A549 (cell line): Measurements from ENCODE around the gene ASB2. TPM values are rescaled to one million over a fixed set of nuclear protein-coding genes. Genes with fewer than 3 reads are reported as not detected.

Experiments
- ATAC-seq, 2 experiments: fragments of 200-7000 bp in 1 of 2; fragments of >200 bp in 1 of 2; cut with Nextera tagmentation in 1 of 2; cut with Tn5 transposase in 1 of 2; 3 replicates each; pipeline versions ENCODE4 v1.8.0 to v1.9.1; 2018 to 2020; ENCODE audit warnings: mild to moderate bottlenecking in 1 of 2, moderate library complexity in 1 of 2
- CTCF ChIA-PET: fragments of 300-600 bp; sonication (Branson Sonifier 250); formaldehyde crosslinking; extraction: SDS; loops from one replicate; lab custom pipeline; 2021; ENCODE audit warnings: antibody characterized with exemption, inconsistent platforms; lab: Yijun Ruan, JAX
- POLR2A ChIA-PET: fragments of 350-600 bp; formaldehyde crosslinking; extraction: SDS; loops from one replicate; lab custom pipeline; 2021; ENCODE audit warnings: antibody characterized with exemption, inconsistent platforms; lab: Yijun Ruan, JAX
- DNase-seq, 2 experiments: peaks; one replicate each; pipeline versions ENCODE4 v3.0.0 to v3.0.0-alpha.2; 2011 to 2016; ENCODE audit warnings: low read depth in 1 of 2, low spot score in 1 of 2
- FAIRE-seq: peaks from 2 replicates; lab custom pipeline; 2011; peaks lifted over from hg19 to GRCh38; lab: Jason Lieb, UNC
- H3K27ac ChIP-seq, 2 experiments: fragments of >200 bp; sonication (Bioruptor Twin); formaldehyde crosslinking; 3 replicates each; pipeline ENCODE4 v1.5.1; 2016 to 2017
- H3K4me1 ChIP-seq: fragments of >200 bp; sonication (Bioruptor Twin); formaldehyde crosslinking; 3 replicates; pipeline ENCODE4 v1.6.1; 2016
- H3K4me2 ChIP-seq: fragments of >200 bp; sonication (Bioruptor Twin); formaldehyde crosslinking; 3 replicates; pipeline ENCODE4 v1.6.1; 2016
- H3K4me3 ChIP-seq: fragments of >200 bp; sonication (Bioruptor Twin); formaldehyde crosslinking; 3 replicates; pipeline ENCODE4 v1.5.1; 2016
- H3K9me3 ChIP-seq: fragments of >200 bp; sonication (Bioruptor Twin); formaldehyde crosslinking; 3 replicates; pipeline ENCODE4 v1.6.1; 2016
- CBX2 ChIP-seq: fragments of 200-600 bp; sonication (generic); IDR thresholded peaks from 2 replicates; pipeline ENCODE4 v1.6.1; 2016; ENCODE audit warnings: low read depth, mild to moderate bottlenecking, borderline replicate concordance
- CBX8 ChIP-seq: fragments of 200-600 bp; sonication (generic); IDR thresholded peaks from 2 replicates; pipeline ENCODE4 v1.6.1; 2016
- EHMT2 ChIP-seq: fragments of 200-600 bp; sonication (generic); IDR thresholded peaks from 2 replicates; pipeline ENCODE4 v1.6.1; 2016; ENCODE audit warnings: antibody characterized with exemption, low read depth, mild to moderate bottlenecking, moderate library complexity
- EP300 ChIP-seq, 2 experiments: fragments of >200 bp; sonication (Bioruptor Twin); formaldehyde crosslinking; IDR thresholded peaks; 2 replicates in 1 of 2; 3 replicates in 1 of 2; pipeline ENCODE4 v1.6.1; 2016 to 2017
- GATA3 ChIP-seq: IDR thresholded peaks from 2 replicates; pipeline ENCODE4 v1.6.1; 2012; ENCODE audit warnings: borderline replicate concordance
- HOXA7 ChIP-seq: fragments of 250-450 bp; sonication (Bioruptor Pico); IDR thresholded peaks from 2 replicates; pipeline ENCODE4 v1.5.0; 2020; ENCODE audit warnings: mild to moderate bottlenecking, moderate library complexity
- HOXB5 ChIP-seq: fragments of 250-450 bp; sonication (Bioruptor Pico); IDR thresholded peaks from 2 replicates; pipeline ENCODE4 v1.5.0; 2020; ENCODE audit warnings: mild to moderate bottlenecking, moderate library complexity
- JUN ChIP-seq, 2 experiments: fragments of >200 bp; sonication (Bioruptor Twin); formaldehyde crosslinking; IDR thresholded peaks; 2 replicates in 1 of 2; 3 replicates in 1 of 2; pipeline ENCODE4 v1.6.1; 2016 to 2017
- KDM1A ChIP-seq: fragments of 200-600 bp; sonication (generic); IDR thresholded peaks from 2 replicates; pipeline ENCODE4 v1.6.1; 2016; ENCODE audit warnings: low read depth, mild to moderate bottlenecking
- KDM5A ChIP-seq: fragments of 200-600 bp; sonication (generic); IDR thresholded peaks from 2 replicates; pipeline ENCODE4 v1.6.1; 2016; ENCODE audit warnings: antibody characterized with exemption, mild to moderate bottlenecking
- MAZ ChIP-seq: fragments of 150-350 bp; IDR thresholded peaks from 2 replicates; pipeline ENCODE4 v1.6.1; 2014; ENCODE audit warnings: antibody characterized with exemption, low read depth, low read length, borderline replicate concordance
- PHF8 ChIP-seq: fragments of 200-600 bp; sonication (generic); IDR thresholded peaks from 2 replicates; pipeline ENCODE4 v1.6.1; 2016; ENCODE audit warnings: low read depth, mild to moderate bottlenecking, antibody characterized with exemption, moderate library complexity, borderline replicate concordance
- RNF2 ChIP-seq: fragments of 200-600 bp; sonication (generic); IDR thresholded peaks from 2 replicates; pipeline ENCODE4 v1.6.1; 2016; ENCODE audit warnings: low read depth, mild to moderate bottlenecking, antibody characterized with exemption, moderate library complexity, borderline replicate concordance
- ZC3H11A ChIP-seq: fragments of 450-650 bp; IDR thresholded peaks from 2 replicates; pipeline ENCODE4 v1.6.1; 2014; ENCODE audit warnings: antibody characterized with exemption, mild to moderate bottlenecking
- ZNF302 ChIP-seq: fragments of 250-450 bp; sonication (Bioruptor Pico); IDR thresholded peaks from 2 replicates; pipeline ENCODE4 v1.9.0; 2021; ENCODE audit warnings: inconsistent platforms, mild to moderate bottlenecking, moderate library complexity
- ZSCAN20 ChIP-seq: fragments of 250-450 bp; sonication (Bioruptor Pico); IDR thresholded peaks from 2 replicates; pipeline ENCODE4 v1.8.0; 2022; ENCODE audit warnings: mild to moderate bottlenecking, moderate library complexity
- WGBS: methylation state at CpG from one replicate; pipeline ENCODE4 v1.1.6; 2017; ENCODE audit errors: missing lambda C conversion rate; 5-methylcytosine and 5-hydroxymethylcytosine counted together
- polyA plus RNA-seq, 4 experiments: library from polyadenylated mRNA; depleted of rRNA in 3 of 4; stranded (reverse); fragments of >200 nt; fragmentation: RNase III in 1 of 4; extraction: RNeasy Plus Mini Kit Qiagen cat#74134 plus additional on column Dnase treatment in 1 of 4; gene quantifications; 2 replicates in 3 of 4; 3 replicates in 1 of 4; pipeline ENCODE4 v1.2.3, GENCODE V29; 2011 to 2017
- TF ChIP-seq, protein P1 (sequence below): fragments of >200 bp; sonication (Bioruptor Twin); formaldehyde crosslinking; IDR thresholded peaks from 3 replicates; pipeline ENCODE4 v1.5.1; 2016
- TF ChIP-seq, protein P2 (sequence below): fragments of 200-600 bp; sonication (generic); IDR thresholded peaks from 2 replicates; pipeline ENCODE4 v1.6.1; 2016; ENCODE audit warnings: antibody characterized with exemption, mild to moderate bottlenecking, moderate library complexity
- TF ChIP-seq, protein P3 (sequence below): fragments of >200 bp; sonication (Bioruptor Twin); formaldehyde crosslinking; IDR thresholded peaks from 3 replicates; pipeline ENCODE4 v1.6.1; 2016

The ASB2 gene
- polyA plus RNA-seq, 2 of the 4 experiments (the other 2 are of a cell fraction): 0.03 to 0.10 TPM

DNA sequence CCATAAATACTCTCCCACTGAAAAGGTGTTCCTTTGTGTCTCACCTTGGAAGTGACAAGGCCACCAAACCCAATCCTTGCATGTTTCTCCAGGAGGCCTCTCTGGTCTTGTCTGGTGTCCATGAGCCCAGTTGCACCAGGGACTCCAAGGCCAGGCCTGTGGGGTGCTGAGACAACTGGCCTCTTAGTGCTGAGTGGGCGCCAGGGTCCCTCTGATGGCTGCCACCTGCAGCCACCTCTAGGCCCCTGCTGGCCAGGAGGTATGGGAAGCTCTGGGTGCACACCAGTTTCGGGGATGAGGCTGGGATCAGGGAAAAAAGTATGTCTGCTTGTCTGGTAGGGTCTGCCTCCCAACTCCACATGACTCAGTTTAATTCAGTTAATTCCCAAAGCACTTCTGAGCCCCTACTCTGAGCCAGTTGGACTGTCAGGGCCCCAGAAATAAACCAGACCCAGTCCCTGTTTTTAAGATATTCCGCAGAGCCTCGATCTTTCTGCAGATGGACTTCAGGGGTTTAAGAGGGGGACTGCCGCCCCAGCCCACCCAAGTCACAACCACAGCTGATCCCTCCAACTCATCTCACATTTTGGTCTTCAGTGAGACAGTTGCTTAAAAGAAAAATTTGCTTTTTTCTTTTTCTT lies 64.3 kb downstream of the ASB2 start:
- H3K4me1 ChIP-seq: no peaks in the 10 kb centered on the region
- H3K4me2 ChIP-seq: no peak overlapping the region
- FAIRE-seq (no peak), ATAC-seq (no peak), DNase-seq (no peak)
- ChIA-PET CTCF (interaction anchor here (0.7 to 1.4 kb wide), 2 partner anchors 9 to 13 kb away, joined by 3 to 5 read pairs; no protein-coding TSS in a partner anchor), POLR2A (no interaction called here)
- WGBS: 37% methylated on average over 5 of the region's 5 CpGs
- no peaks in the 10 kb centered on the region; the same call in 2 of the 3 replicates for H3K9me3 ChIP-seq
- no peak for TF ChIP-seq GATA3
- no peak for TF ChIP-seq ZC3H11A
- TF ChIP-seq, protein P1, sequence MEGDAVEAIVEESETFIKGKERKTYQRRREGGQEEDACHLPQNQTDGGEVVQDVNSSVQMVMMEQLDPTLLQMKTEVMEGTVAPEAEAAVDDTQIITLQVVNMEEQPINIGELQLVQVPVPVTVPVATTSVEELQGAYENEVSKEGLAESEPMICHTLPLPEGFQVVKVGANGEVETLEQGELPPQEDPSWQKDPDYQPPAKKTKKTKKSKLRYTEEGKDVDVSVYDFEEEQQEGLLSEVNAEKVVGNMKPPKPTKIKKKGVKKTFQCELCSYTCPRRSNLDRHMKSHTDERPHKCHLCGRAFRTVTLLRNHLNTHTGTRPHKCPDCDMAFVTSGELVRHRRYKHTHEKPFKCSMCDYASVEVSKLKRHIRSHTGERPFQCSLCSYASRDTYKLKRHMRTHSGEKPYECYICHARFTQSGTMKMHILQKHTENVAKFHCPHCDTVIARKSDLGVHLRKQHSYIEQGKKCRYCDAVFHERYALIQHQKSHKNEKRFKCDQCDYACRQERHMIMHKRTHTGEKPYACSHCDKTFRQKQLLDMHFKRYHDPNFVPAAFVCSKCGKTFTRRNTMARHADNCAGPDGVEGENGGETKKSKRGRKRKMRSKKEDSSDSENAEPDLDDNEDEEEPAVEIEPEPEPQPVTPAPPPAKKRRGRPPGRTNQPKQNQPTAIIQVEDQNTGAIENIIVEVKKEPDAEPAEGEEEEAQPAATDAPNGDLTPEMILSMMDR: no peak
- no peak for TF ChIP-seq PHF8
- TF ChIP-seq, protein P2, sequence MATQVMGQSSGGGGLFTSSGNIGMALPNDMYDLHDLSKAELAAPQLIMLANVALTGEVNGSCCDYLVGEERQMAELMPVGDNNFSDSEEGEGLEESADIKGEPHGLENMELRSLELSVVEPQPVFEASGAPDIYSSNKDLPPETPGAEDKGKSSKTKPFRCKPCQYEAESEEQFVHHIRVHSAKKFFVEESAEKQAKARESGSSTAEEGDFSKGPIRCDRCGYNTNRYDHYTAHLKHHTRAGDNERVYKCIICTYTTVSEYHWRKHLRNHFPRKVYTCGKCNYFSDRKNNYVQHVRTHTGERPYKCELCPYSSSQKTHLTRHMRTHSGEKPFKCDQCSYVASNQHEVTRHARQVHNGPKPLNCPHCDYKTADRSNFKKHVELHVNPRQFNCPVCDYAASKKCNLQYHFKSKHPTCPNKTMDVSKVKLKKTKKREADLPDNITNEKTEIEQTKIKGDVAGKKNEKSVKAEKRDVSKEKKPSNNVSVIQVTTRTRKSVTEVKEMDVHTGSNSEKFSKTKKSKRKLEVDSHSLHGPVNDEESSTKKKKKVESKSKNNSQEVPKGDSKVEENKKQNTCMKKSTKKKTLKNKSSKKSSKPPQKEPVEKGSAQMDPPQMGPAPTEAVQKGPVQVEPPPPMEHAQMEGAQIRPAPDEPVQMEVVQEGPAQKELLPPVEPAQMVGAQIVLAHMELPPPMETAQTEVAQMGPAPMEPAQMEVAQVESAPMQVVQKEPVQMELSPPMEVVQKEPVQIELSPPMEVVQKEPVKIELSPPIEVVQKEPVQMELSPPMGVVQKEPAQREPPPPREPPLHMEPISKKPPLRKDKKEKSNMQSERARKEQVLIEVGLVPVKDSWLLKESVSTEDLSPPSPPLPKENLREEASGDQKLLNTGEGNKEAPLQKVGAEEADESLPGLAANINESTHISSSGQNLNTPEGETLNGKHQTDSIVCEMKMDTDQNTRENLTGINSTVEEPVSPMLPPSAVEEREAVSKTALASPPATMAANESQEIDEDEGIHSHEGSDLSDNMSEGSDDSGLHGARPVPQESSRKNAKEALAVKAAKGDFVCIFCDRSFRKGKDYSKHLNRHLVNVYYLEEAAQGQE: no peak
- TF ChIP-seq KDM1A: no peak
- TF ChIP-seq CBX2: no peak
- TF ChIP-seq ZSCAN20: no peak
- TF ChIP-seq EP300 (IDR thresholded peaks at IDR 0.05): no peak
- TF ChIP-seq, protein P3, sequence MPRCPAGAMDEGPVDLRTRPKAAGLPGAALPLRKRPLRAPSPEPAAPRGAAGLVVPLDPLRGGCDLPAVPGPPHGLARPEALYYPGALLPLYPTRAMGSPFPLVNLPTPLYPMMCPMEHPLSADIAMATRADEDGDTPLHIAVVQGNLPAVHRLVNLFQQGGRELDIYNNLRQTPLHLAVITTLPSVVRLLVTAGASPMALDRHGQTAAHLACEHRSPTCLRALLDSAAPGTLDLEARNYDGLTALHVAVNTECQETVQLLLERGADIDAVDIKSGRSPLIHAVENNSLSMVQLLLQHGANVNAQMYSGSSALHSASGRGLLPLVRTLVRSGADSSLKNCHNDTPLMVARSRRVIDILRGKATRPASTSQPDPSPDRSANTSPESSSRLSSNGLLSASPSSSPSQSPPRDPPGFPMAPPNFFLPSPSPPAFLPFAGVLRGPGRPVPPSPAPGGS: no peak
- TF ChIP-seq CBX8: no peak
- TF ChIP-seq EHMT2: no peak
- TF ChIP-seq JUN (IDR thresholded peaks at IDR 0.05): no peak
- H3K27ac ChIP-seq: no peak overlapping the region
- no peak overlapping the region for H3K4me3 ChIP-seq

DNA sequence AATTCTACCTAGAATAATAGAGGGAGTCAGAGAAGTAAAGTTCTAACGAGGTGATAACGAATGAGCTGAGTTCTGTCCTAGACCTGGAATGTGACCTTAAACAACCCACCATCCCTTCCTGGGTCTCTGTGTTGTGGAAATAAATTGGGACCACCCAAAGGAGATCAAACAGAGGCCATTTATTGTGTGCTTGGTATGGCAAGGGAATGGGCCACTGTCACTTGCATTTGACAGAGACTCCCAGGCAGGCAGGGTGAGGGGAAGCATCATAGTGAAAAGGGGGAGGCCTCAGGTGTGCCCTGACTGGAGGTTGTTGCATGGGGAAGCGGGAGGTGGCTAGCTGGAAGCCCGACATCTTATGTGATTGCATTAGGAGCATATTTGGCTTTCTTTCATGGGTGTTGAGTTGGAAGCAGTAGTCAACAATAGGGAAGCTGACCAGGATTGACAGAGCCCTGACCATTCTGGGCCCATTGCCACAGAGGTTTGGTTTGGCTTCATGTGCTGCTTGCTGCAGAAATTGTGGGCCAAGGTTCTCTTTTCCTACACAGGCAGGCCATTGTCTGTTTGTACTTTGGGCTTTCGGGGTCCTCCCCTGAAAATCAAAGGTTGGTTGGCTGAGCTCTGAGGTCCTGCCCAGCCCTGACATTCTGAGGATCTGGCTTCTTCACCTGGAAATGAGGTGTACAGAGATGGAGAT lies 66.8 kb downstream of the ASB2 start:
- TF ChIP-seq HOXA7 (CRISPR knock-in tag) (no peak), ZC3H11A (no peak), JUN (IDR thresholded peaks at IDR 0.05) (no peak), KDM5A (no peak), ZNF302 (CRISPR knock-in tag) (no peak), EHMT2 (no peak), MAZ (no peak), RNF2 (no peak), HOXB5 (CRISPR knock-in tag) (no peak), CBX2 (no peak)
- TF ChIP-seq, protein P2: no peak
- TF ChIP-seq, protein P3: no peak
- ChIA-PET POLR2A (no interaction called here), CTCF (interaction anchor here (0.6 to 1.5 kb wide), 5 partner anchors 17 to 488 kb away, joined by 3 read pairs; no protein-coding TSS in a partner anchor)
- Histone ChIP-seq H3K9me3 (no peaks in the 10 kb centered on the region), H3K27ac (no peak overlapping the region), H3K4me2 (no peak overlapping the region), H3K4me3 (no peak overlapping the region), H3K4me1 (no peaks in the 10 kb centered on the region)
- DNase-seq (no peak), FAIRE-seq (no peak), ATAC-seq (no peak)
- WGBS: 5% methylated on average over 5 of the region's 5 CpGs
